ENCODE results near the gene PATZ1. TPM values are rescaled to one million over a fixed set of nuclear protein-coding genes. Genes with fewer than 3 reads are reported as not detected.

The PATZ1 gene
- total RNA-seq, 1 experiment from 2014 or later, result 18.6 TPM

- ChIA-PET CTCF (interaction anchor here (0.5 to 1.3 kb wide), 4 partner anchors 18 to 79 kb away, joined by 3 to 7 read pairs (median 4); partner anchors contain the start of gene LIMK2), POLR2A (no interaction called here)
- in situ Hi-C loops (cut with HindIII; ENCODE audit: low pct_unique_long_range_greater_than_20kb, low sequenced_read_pairs) (no loop called here), intact Hi-C loops (cut with micrococcal nuclease; ENCODE audit: unreplicated experiment) (no loop called here)
- TF ChIP-seq, protein P1, sequence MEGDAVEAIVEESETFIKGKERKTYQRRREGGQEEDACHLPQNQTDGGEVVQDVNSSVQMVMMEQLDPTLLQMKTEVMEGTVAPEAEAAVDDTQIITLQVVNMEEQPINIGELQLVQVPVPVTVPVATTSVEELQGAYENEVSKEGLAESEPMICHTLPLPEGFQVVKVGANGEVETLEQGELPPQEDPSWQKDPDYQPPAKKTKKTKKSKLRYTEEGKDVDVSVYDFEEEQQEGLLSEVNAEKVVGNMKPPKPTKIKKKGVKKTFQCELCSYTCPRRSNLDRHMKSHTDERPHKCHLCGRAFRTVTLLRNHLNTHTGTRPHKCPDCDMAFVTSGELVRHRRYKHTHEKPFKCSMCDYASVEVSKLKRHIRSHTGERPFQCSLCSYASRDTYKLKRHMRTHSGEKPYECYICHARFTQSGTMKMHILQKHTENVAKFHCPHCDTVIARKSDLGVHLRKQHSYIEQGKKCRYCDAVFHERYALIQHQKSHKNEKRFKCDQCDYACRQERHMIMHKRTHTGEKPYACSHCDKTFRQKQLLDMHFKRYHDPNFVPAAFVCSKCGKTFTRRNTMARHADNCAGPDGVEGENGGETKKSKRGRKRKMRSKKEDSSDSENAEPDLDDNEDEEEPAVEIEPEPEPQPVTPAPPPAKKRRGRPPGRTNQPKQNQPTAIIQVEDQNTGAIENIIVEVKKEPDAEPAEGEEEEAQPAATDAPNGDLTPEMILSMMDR (IDR thresholded peaks at IDR 0.05), result no peak
- TF ChIP-seq REST (IDR thresholded peaks at IDR 0.05; ENCODE audit: insufficient read depth in 1 of 2, low read depth in 2 of 2, low read length in 1 of 2), result no peak
- TF ChIP-seq TCF7L2 (IDR thresholded peaks at IDR 0.05; ENCODE audit: low read depth, low read length), result no peak
- TF ChIP-seq POLR2AphosphoS5 (IDR thresholded peaks at IDR 0.05; ENCODE audit: low read depth, low read length), result no peak
- no peak for TF ChIP-seq SIN3A (IDR thresholded peaks at IDR 0.05; ENCODE audit: borderline replicate concordance, insufficient read depth, low read depth, low read length)
- H3K27me3 ChIP-seq (ENCODE audit: control insufficient read depth, insufficient read depth, low read length), result no peaks in the 10 kb centered on the region
- no peak for DNase-seq (ENCODE audit: low read depth, low spot score)
- no peaks in the 10 kb centered on the region for H3K36me3 ChIP-seq (ENCODE audit: control insufficient read depth, insufficient read depth, low read length)
- BruUV-seq (replicated peaks), result TSS peak; percentile 83
- H3K27ac ChIP-seq (ENCODE audit: low read length), result peak overlapping the region; percentile 54; the same call in 1 of the 2 replicates
- H3K9me3 ChIP-seq (ENCODE audit: control insufficient read depth, insufficient read depth, low read depth, low read length), result no peaks in the 10 kb centered on the region
- peak overlapping the region; percentile 54 to 78 for H3K4me3 ChIP-seq (ENCODE audit: low read depth in 2 of 2, low read length in 2 of 2)
- peak; percentile 22; the same call in 1 of the 2 replicates for ATAC-seq
- no peaks in the 10 kb centered on the region; the same call in 1 of the 2 replicates for H3K4me1 ChIP-seq (ENCODE audit: control insufficient read depth, insufficient read depth, low read length)
Measured at GRCh38 chr22:31291481-31292235, 54.5 kb downstream of the PATZ1 start.

DNA sequence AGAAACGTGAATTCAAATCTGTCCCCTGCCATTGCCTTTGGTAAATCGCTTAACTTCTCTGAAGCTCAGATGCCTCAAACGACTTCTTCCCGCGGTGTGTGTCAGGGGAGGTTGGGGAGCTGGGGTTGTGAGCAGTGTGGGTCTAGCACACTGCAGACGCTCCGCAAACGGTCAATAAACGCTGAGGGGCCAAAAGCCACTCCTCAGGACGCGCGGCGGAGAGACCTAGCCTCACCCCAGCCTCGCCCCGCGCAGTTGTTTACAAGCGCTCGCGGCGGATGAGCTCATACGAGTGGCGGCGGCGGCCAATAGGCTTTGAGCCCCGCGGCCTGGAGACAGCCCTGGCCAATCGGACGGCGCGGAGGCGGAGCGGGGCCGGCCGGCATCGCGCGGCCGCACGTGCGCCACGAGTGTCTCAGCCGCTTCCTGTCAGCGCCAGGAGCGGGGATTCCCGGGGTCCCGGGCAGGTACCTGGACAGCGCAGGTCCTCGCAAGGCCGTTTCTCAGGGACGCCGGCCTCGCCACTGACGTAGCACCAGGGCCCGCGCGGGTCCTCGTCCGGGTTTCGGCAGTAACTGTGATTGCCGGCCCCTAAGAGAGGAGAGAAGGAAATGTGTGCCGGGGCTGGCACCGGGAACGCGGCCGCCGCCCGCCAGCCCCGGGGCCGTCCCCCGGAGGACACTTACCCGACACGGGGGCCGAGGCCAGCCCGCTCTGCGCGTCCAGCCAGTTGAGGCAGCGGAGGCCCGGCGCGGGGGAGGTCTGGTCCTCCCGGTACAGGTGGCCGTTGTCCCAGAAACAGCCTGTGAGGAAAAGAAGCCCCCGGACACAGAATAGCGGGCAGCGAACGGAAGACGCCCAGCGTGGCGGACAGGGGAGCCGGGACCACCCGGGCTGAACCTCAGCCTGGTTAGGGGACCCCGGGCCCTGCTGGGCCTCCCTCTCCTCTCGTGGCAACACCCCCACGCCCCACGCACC is 55.4 kb downstream of the PATZ1 start:
- Histone ChIP-seq H3K4me1 (ENCODE audit: control insufficient read depth, insufficient read depth, low read length) (no peaks in the 10 kb centered on the region; the same call in 1 of the 2 replicates), H3K4me3 (ENCODE audit: low read depth in 2 of 2, low read length in 2 of 2) (peak overlapping the region; percentile 54 to 78), H3K27me3 (ENCODE audit: control insufficient read depth, insufficient read depth, low read length) (no peaks in the 10 kb centered on the region), H3K9me3 (ENCODE audit: control insufficient read depth, insufficient read depth, low read depth, low read length) (no peaks in the 10 kb centered on the region), H3K27ac (ENCODE audit: low read length) (peak overlapping the region; percentile 69), H3K36me3 (ENCODE audit: control insufficient read depth, insufficient read depth, low read length) (no peaks in the 10 kb centered on the region)
- no TSS peak for BruUV-seq (replicated peaks)
- ATAC-seq, result peak; percentile 96
- ChIA-PET CTCF (interaction anchor here (0.5 to 1.4 kb wide), 2 partner anchors 18 to 19 kb away, joined by 5 to 6 read pairs; no protein-coding TSS in a partner anchor), POLR2A (interaction anchor here (0.5 to 0.8 kb wide), 4 partner anchors 47 to 162 kb away, joined by 3 to 5 read pairs (median 4); no protein-coding TSS in a partner anchor)
- peak; percentile 63; the same call in 1 of the 2 replicates for TF ChIP-seq SIN3A (IDR thresholded peaks at IDR 0.05; ENCODE audit: borderline replicate concordance, insufficient read depth, low read depth, low read length)
- TF ChIP-seq, protein P1 (IDR thresholded peaks at IDR 0.05), result no peak
- intact Hi-C loops (cut with micrococcal nuclease; ENCODE audit: unreplicated experiment) (no loop called here), in situ Hi-C loops (cut with HindIII; ENCODE audit: low pct_unique_long_range_greater_than_20kb, low sequenced_read_pairs) (no loop called here)
- no peak for DNase-seq (ENCODE audit: low read depth, low spot score)

All from Panc1 (cell line).